Fibroblast of lung (primary cell): ENCODE results near the gene UXS1. TPM values are rescaled to one million over a fixed set of nuclear protein-coding genes. Genes with fewer than 3 reads are reported as not detected.

Experiments used
- DNase-seq, 2 donors: peaks; one replicate each; pipeline versions ENCODE4 v3.0.0 to v3.0.0-alpha.2; 2010; ENCODE audit warnings: low read depth in 2 of 2
- H2AFZ ChIP-seq: 2 replicates; pipeline ENCODE4 v1.5.1; 2012; ENCODE audit warnings: low read length, control low read depth, inconsistent platforms
- H3K27ac ChIP-seq: 2 replicates; pipeline ENCODE4 v1.5.1; 2011; ENCODE audit warnings: low read length, control low read depth; ENCODE audit not compliant: insufficient read depth
- H3K27me3 ChIP-seq: 2 replicates; pipeline ENCODE4 v1.5.1; 2011; ENCODE audit warnings: mild to moderate bottlenecking, low read length; ENCODE audit not compliant: control insufficient read depth, insufficient read depth
- H3K36me3 ChIP-seq: 2 replicates; pipeline ENCODE4 v1.5.1; 2011; ENCODE audit warnings: low read length; ENCODE audit not compliant: control insufficient read depth, insufficient read depth
- H3K4me1 ChIP-seq: 2 replicates; pipeline ENCODE4 v1.5.1; 2011; ENCODE audit warnings: low read length; ENCODE audit not compliant: control insufficient read depth, insufficient read depth; ENCODE audit errors: extremely low read depth
- H3K4me2 ChIP-seq: 2 replicates; pipeline ENCODE4 v1.5.1; 2011; ENCODE audit warnings: low read length, control low read depth; ENCODE audit not compliant: insufficient read depth; ENCODE audit errors: extremely low read depth
- H3K4me3 ChIP-seq, 4 experiments: fragments of 200-600 bp in 1 of 4; sonication (generic) in 1 of 4; replicated peaks in 1 of 4; 2 replicates each; pipeline ENCODE4 v1.5.1; 2011 to 2016; ENCODE audit warnings: low read length in 4 of 4, low read depth in 3 of 4, mild to moderate bottlenecking in 3 of 4, control low read depth in 2 of 4, inconsistent platforms in 1 of 4, mixed read lengths in 1 of 4; ENCODE audit not compliant: insufficient read depth in 1 of 4; ENCODE audit errors: control extremely low read depth in 1 of 4
- H3K79me2 ChIP-seq: 2 replicates; pipeline ENCODE4 v1.5.1; 2012; ENCODE audit warnings: mild to moderate bottlenecking, low read length, inconsistent platforms; ENCODE audit not compliant: control insufficient read depth, insufficient read depth
- H3K9ac ChIP-seq: 2 replicates; pipeline ENCODE4 v1.5.1; 2011; ENCODE audit warnings: mild to moderate bottlenecking, low read length, control low read depth; ENCODE audit not compliant: insufficient read depth
- H3K9me3 ChIP-seq: 2 replicates; pipeline ENCODE4 v1.5.1; 2012; ENCODE audit warnings: low read depth, low read length; ENCODE audit not compliant: control insufficient read depth, insufficient read depth
- H4K20me1 ChIP-seq: 2 replicates; pipeline ENCODE4 v1.5.1; 2011; ENCODE audit warnings: low read length; ENCODE audit not compliant: control insufficient read depth, insufficient read depth; ENCODE audit errors: extremely low read depth
- EZH2 ChIP-seq: IDR thresholded peaks from 2 replicates; pipeline ENCODE4 v1.5.1; 2012; ENCODE audit warnings: low read length, control low read depth, mild to moderate bottlenecking; ENCODE audit errors: missing control alignments
- polyA plus RNA-seq, 2 donors: library from polyadenylated mRNA; depleted of rRNA in 1 of 2; stranded (reverse) in 1 of 2; unstranded in 1 of 2; fragments of >200 nt; gene quantifications; 2 replicates each; pipeline ENCODE4 v1.2.1, GENCODE V29; 2011 to 2012; ENCODE audit warnings: missing spikeins in 1 of 2
- total RNA-seq: library from RNA; depleted of rRNA; stranded (reverse); fragments of >200 nt; gene quantifications from 2 replicates; pipeline ENCODE4 v1.2.1, GENCODE V29; 2014
- TF ChIP-seq, protein P1 (sequence below), 2 donors: IDR thresholded peaks in 1 of 2; conservative IDR thresholded peaks in 1 of 2; 1 replicate in 1 of 2; 2 replicates in 1 of 2; pipeline ENCODE4 v1.5.1; 2011 to 2012; ENCODE audit warnings: low read length in 2 of 2, control low read depth in 1 of 2, inconsistent platforms in 1 of 2, low read depth in 1 of 2, mild to moderate bottlenecking in 1 of 2

The UXS1 gene
- total and polyA plus RNA-seq, 2 donors (not counting 1 experiment from before 2014, with no cell fraction given), result 23.1 to 59.8 TPM

DNA sequence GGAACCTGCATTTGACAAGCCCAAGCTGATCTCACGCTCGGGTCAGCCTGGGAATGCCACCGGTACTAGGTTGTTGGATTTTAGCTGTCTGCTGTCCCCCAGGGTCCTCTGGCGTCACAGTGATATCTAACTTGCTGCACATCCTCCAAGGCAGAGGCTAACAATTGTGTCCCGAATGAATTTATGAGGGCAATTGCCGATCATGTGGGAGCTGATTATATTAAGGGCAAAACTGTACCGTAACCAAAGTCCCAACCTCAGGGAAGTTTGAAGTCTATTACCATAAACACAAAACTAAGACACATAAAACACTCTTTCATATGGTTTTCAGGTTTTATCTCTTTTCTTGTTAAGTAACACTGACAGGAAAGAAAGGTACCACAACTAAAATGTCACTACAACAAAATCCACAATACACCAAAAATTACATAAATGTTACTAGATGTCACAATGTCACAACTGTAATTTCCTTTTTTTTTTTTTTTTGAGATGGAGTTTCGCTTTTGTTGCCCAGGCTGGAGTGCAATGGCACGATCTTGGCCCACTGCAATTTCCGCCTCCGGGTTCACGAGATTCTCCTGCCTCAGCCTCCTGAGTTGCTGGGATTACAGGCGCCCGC, 6.7 kb downstream of the UXS1 start:
- no peak overlapping the region for H3K4me2 ChIP-seq
- H4K20me1 ChIP-seq, result no peaks in the 10 kb centered on the region
- DNase-seq, result no peak
- H2AFZ ChIP-seq, result no peak overlapping the region
- no peak overlapping the region for H3K9ac ChIP-seq
- no peaks in the 10 kb centered on the region for H3K36me3 ChIP-seq
- TF ChIP-seq, protein P1, sequence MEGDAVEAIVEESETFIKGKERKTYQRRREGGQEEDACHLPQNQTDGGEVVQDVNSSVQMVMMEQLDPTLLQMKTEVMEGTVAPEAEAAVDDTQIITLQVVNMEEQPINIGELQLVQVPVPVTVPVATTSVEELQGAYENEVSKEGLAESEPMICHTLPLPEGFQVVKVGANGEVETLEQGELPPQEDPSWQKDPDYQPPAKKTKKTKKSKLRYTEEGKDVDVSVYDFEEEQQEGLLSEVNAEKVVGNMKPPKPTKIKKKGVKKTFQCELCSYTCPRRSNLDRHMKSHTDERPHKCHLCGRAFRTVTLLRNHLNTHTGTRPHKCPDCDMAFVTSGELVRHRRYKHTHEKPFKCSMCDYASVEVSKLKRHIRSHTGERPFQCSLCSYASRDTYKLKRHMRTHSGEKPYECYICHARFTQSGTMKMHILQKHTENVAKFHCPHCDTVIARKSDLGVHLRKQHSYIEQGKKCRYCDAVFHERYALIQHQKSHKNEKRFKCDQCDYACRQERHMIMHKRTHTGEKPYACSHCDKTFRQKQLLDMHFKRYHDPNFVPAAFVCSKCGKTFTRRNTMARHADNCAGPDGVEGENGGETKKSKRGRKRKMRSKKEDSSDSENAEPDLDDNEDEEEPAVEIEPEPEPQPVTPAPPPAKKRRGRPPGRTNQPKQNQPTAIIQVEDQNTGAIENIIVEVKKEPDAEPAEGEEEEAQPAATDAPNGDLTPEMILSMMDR (conservative IDR thresholded peaks at IDR 0.05 in 1 of 2, IDR thresholded peaks at IDR 0.05 in 1 of 2; ENCODE audit: low read depth in 1 of 2, low read length in 2 of 2), result no peak
- no peak for TF ChIP-seq EZH2
- no peak overlapping the region for H3K4me3 ChIP-seq
- H3K27me3 ChIP-seq, result no peaks in the 10 kb centered on the region
- peaks cover 4% of the 10 kb centered on the region for H3K4me1 ChIP-seq
- H3K9me3 ChIP-seq, result no peaks in the 10 kb centered on the region
- H3K79me2 ChIP-seq, result peaks cover 23% of the 10 kb centered on the region
- H3K27ac ChIP-seq, result no peak overlapping the region

DNA sequence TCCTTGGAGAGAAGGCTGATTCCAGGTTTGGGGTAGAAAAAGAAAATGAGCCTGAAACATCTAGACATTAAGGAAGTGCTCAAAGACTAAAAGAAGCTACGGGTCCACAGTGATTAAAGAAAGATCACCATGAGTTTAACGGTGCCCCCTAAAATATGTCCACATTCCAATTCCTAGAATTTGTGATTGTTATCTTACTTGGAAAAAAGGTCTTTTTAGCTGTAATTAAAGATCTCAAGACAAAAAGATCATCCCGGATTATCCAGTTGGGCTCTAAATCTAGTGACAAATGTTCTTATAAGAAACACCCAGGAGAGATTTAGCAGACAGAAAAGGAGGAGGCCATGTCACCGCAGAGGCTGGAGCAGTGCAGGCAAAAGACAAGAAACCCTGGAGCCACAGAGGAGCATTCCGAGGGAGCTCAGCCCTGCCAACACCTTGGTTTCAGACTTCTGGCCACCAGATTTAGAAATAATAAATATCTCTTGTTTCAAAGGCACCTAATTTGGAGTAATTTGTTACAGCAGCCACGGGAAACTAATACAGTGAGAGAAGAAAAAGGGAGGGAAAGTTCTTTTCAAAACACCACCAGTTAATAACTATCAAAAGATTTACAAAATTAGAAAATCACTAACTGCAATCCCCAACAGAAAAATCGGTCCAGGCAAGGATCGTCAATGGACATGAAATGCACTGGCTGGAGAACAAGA, 8.5 kb downstream of the UXS1 start:
- Histone ChIP-seq H3K4me1 (peaks cover 4% of the 10 kb centered on the region), H3K27ac (no peak overlapping the region), H2AFZ (no peak overlapping the region), H3K79me2 (peaks cover 15% of the 10 kb centered on the region), H3K4me3 (no peak overlapping the region), H3K36me3 (no peaks in the 10 kb centered on the region), H3K27me3 (no peaks in the 10 kb centered on the region), H4K20me1 (no peaks in the 10 kb centered on the region), H3K4me2 (no peak overlapping the region), H3K9ac (no peak overlapping the region), H3K9me3 (no peaks in the 10 kb centered on the region)
- TF ChIP-seq EZH2, result no peak
- TF ChIP-seq, protein P1 (conservative IDR thresholded peaks at IDR 0.05 in 1 of 2, IDR thresholded peaks at IDR 0.05 in 1 of 2; ENCODE audit: low read depth in 1 of 2, low read length in 2 of 2), result no peak
- no peak for DNase-seq

DNA sequence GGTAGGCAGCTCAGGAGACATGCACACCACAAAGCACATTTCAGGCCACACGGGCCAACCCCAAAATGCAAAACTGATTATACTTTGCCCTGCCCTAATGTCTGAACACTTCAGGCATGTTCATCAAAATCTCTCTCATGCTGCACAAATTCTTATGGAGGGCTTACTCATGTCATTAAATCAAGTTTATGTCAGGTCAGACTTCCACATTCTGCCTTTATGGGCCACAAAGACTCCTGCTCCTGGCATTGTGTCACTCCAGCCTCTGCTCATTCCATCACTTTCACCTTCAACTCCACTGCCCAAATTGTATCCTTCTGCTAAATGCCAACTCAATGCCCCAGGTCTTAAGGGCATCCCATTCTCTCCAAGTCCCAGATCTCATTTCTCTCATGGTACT, 9.2 kb downstream of the UXS1 start:
- no peaks in the 10 kb centered on the region for H3K36me3 ChIP-seq
- no peaks in the 10 kb centered on the region for H3K27me3 ChIP-seq
- H3K4me3 ChIP-seq, result no peak overlapping the region
- H3K4me2 ChIP-seq, result no peak overlapping the region
- no peak for TF ChIP-seq EZH2
- TF ChIP-seq, protein P1 (conservative IDR thresholded peaks at IDR 0.05 in 1 of 2, IDR thresholded peaks at IDR 0.05 in 1 of 2; ENCODE audit: low read depth in 1 of 2, low read length in 2 of 2), result no peak
- H2AFZ ChIP-seq, result no peak overlapping the region
- H3K27ac ChIP-seq, result no peak overlapping the region
- H3K9me3 ChIP-seq, result no peaks in the 10 kb centered on the region
- no peak overlapping the region for H3K9ac ChIP-seq
- H4K20me1 ChIP-seq, result no peaks in the 10 kb centered on the region
- no peak for DNase-seq
- peaks cover 15% of the 10 kb centered on the region for H3K79me2 ChIP-seq
- H3K4me1 ChIP-seq, result peaks cover 3% of the 10 kb centered on the region
